Glutamatergic neuron (in vitro differentiated cells): ENCODE results near the gene MS4A12. TPM values are rescaled to one million over a fixed set of nuclear protein-coding genes. Genes with fewer than 3 reads are reported as not detected.
"Not testable (repeated sequence)": the region's sequence is repeated elsewhere in the genome, so short reads cannot be mapped to it uniquely, and the experiment has no call there.

ENCODE experiments used
- DNase-seq: peaks from one replicate; pipeline ENCODE4 v3.0.0; 2022
- H3K27ac Mint-ChIP-seq: one replicate; pipeline ENCODE4 v1.8.0; 2020; ENCODE audit warnings: mild to moderate bottlenecking, mixed read lengths, inconsistent platforms; ENCODE audit not compliant: unreplicated experiment
- H3K27me3 Mint-ChIP-seq: one replicate; pipeline ENCODE4 v1.8.0; 2020; ENCODE audit warnings: mild to moderate bottlenecking, moderate library complexity, mixed read lengths, inconsistent platforms; ENCODE audit not compliant: unreplicated experiment
- H3K36me3 Mint-ChIP-seq: one replicate; pipeline ENCODE4 v1.8.0; 2020; ENCODE audit warnings: mild to moderate bottlenecking, mixed read lengths, inconsistent platforms; ENCODE audit not compliant: unreplicated experiment
- H3K4me1 Mint-ChIP-seq: one replicate; pipeline ENCODE4 v1.8.0; 2020; ENCODE audit warnings: mild to moderate bottlenecking, low read depth, mixed read lengths, inconsistent platforms; ENCODE audit not compliant: unreplicated experiment
- H3K4me3 Mint-ChIP-seq: one replicate; pipeline ENCODE4 v1.8.0; 2020; ENCODE audit warnings: mild to moderate bottlenecking, mixed read lengths, inconsistent platforms; ENCODE audit not compliant: unreplicated experiment
- H3K9me3 Mint-ChIP-seq: one replicate; pipeline ENCODE4 v1.8.0; 2020; ENCODE audit warnings: mild to moderate bottlenecking, moderate library complexity, mixed read lengths, inconsistent platforms; ENCODE audit not compliant: unreplicated experiment
- CTCF ChIP-seq: fragments of 200-600 bp; sonication (generic); IDR thresholded peaks from one replicate; pipeline ENCODE4 v1.5.0; 2021; ENCODE audit not compliant: partially characterized antibody, unreplicated experiment
- total RNA-seq: library from RNA; stranded (reverse); fragmentation: NEBNext Ultra II Directional; extraction: Animal tissue kit (Norgen Biotek cat#: 25700); gene quantifications from one replicate; pipeline ENCODE4 v1.2.1, GENCODE V29; 2021; ENCODE audit not compliant: unreplicated experiment

MS4A12 gene
- total RNA-seq, 1 donor from 2014 or later = not detected

- no peak overlapping the region for H3K4me3 Mint-ChIP-seq
- no peak for TF ChIP-seq CTCF
- H3K9me3 Mint-ChIP-seq = no peaks in the 10 kb centered on the region
- H3K4me1 Mint-ChIP-seq = no peaks in the 10 kb centered on the region
- no peaks in the 10 kb centered on the region for H3K27me3 Mint-ChIP-seq
- DNase-seq = no peak
- no peaks in the 10 kb centered on the region for H3K36me3 Mint-ChIP-seq
- no peak overlapping the region for H3K27ac Mint-ChIP-seq
Measured at GRCh38 chr11:60528465-60528864, 35.9 kb downstream of the MS4A12 start.

GRCh38 chr11:60528934-60529333 is 36.4 kb downstream of the MS4A12 start:
- TF ChIP-seq CTCF = no peak
- Mint-ChIP-seq H3K4me1 (no peaks in the 10 kb centered on the region), H3K27me3 (no peaks in the 10 kb centered on the region), H3K36me3 (no peaks in the 10 kb centered on the region), H3K4me3 (no peak overlapping the region), H3K27ac (no peak overlapping the region), H3K9me3 (no peaks in the 10 kb centered on the region)
- DNase-seq = no peak

GRCh38 chr11:60530454-60531100 is 38.0 kb downstream of the MS4A12 start:
- no peaks in the 10 kb centered on the region for H3K9me3 Mint-ChIP-seq
- no peaks in the 10 kb centered on the region for H3K36me3 Mint-ChIP-seq
- DNase-seq = no peak
- no peaks in the 10 kb centered on the region for H3K4me1 Mint-ChIP-seq
- H3K4me3 Mint-ChIP-seq = no peak overlapping the region
- TF ChIP-seq CTCF = no peak
- no peak overlapping the region for H3K27ac Mint-ChIP-seq
- H3K27me3 Mint-ChIP-seq = no peaks in the 10 kb centered on the region

- not testable (repeated sequence) for DNase-seq, H3K36me3 Mint-ChIP-seq
Measured at GRCh38 chr11:60532383-60532782, 39.8 kb downstream of the MS4A12 start.

GRCh38 chr11:60538627-60539026 is 46.0 kb downstream of the MS4A12 start:
- not testable (repeated sequence) for H3K4me3 Mint-ChIP-seq, H3K9me3 Mint-ChIP-seq, H3K36me3 Mint-ChIP-seq, H3K27ac Mint-ChIP-seq, H3K27me3 Mint-ChIP-seq, H3K4me1 Mint-ChIP-seq, DNase-seq

More at GRCh38 chr11:60532383-60532782, 39.8 kb downstream of the MS4A12 start:
- H3K4me1 Mint-ChIP-seq, H3K9me3 Mint-ChIP-seq, H3K4me3 Mint-ChIP-seq, H3K27ac Mint-ChIP-seq, H3K27me3 Mint-ChIP-seq: not testable (repeated sequence)

GRCh38 chr11:60544077-60544476 is 51.5 kb downstream of the MS4A12 start:
- DNase-seq = no peak
- H3K4me3 Mint-ChIP-seq = no peak overlapping the region
- H3K36me3 Mint-ChIP-seq = no peaks in the 10 kb centered on the region
- no peak overlapping the region for H3K27ac Mint-ChIP-seq
- no peak for TF ChIP-seq CTCF
- no peaks in the 10 kb centered on the region for H3K4me1 Mint-ChIP-seq
- H3K9me3 Mint-ChIP-seq = peaks cover 1% of the 10 kb centered on the region
- H3K27me3 Mint-ChIP-seq = no peaks in the 10 kb centered on the region

Other genes starting within 250 kb of the MS4A12 start
- gene MS4A4E, start 249.6 kb upstream of the MS4A12 start, total RNA-seq = not detected
- not detected for gene MS4A4A, start 212.1 kb upstream of the MS4A12 start, total RNA-seq
- not detected for gene MS4A6E, start 165.5 kb upstream of the MS4A12 start, total RNA-seq
- gene MS4A7, start 114.2 kb upstream of the MS4A12 start, total RNA-seq = not detected
- gene MS4A14, start 96.3 kb upstream of the MS4A12 start, total RNA-seq = not detected
- gene MS4A5, start 63.2 kb upstream of the MS4A12 start, total RNA-seq = not detected
- not detected for gene MS4A1, start 36.9 kb upstream of the MS4A12 start, total RNA-seq
- not detected for gene MS4A13, start 22.6 kb downstream of the MS4A12 start, total RNA-seq
- gene MS4A8, start 206.8 kb downstream of the MS4A12 start, total RNA-seq = not detected
- not detected for gene MS4A18, start 231.9 kb downstream of the MS4A12 start, total RNA-seq